Stimulated activated CD8-positive, alpha-beta memory T cell treated with anti-CD3 and anti-CD28 coated beads, Interleukin-7, amount 100 ng/mL, for 1 hour (primary cell): ENCODE data around the gene DCAF16.

Experiments
- DNase-seq, 2 donors: peaks; one replicate each; pipeline ENCODE4 v3.0.0-alpha.2; 2020; ENCODE audit warnings: low read depth in 2 of 2

DCAF16 gene

GRCh38 chr4:17781300-17782287 lies 29.0 kb downstream of the DCAF16 start, which contains the start of gene FAM184B:
Gene FAM184B, minus strand, starts transcription at chr4:17781621. Its CDS starts 322 bp downstream, at chr4:17781299.
- DNase-seq, result no peak

- DNase-seq, result no peak
These were observed 29.9 kb downstream of the DCAF16 start for GRCh38 chr4:17780501-17781299.

DNA sequence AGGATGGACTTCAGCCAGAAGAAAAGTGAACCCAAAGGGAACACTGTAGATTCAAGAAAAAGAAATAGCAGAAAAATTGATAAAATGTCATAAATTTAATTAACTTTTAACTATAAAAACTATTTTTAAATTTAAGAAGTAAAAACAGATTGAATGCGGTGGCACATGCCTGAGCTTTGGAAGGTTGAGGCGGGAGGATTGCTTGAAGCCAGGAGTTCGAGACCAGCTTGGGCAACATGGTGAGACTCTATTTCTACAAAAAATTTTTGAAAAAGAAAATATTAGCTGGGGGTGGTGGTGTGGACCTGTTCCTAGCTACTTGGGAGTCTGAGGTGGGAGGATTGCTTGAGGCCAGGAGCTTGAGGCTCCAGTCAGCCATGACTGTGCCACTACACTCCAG lies 32.1 kb downstream of the DCAF16 start:
- DNase-seq, result no peak

- DNase-seq, result no peak
These were observed 37.3 kb downstream of the DCAF16 start for GRCh38 chr4:17773135-17773698.

DNA sequence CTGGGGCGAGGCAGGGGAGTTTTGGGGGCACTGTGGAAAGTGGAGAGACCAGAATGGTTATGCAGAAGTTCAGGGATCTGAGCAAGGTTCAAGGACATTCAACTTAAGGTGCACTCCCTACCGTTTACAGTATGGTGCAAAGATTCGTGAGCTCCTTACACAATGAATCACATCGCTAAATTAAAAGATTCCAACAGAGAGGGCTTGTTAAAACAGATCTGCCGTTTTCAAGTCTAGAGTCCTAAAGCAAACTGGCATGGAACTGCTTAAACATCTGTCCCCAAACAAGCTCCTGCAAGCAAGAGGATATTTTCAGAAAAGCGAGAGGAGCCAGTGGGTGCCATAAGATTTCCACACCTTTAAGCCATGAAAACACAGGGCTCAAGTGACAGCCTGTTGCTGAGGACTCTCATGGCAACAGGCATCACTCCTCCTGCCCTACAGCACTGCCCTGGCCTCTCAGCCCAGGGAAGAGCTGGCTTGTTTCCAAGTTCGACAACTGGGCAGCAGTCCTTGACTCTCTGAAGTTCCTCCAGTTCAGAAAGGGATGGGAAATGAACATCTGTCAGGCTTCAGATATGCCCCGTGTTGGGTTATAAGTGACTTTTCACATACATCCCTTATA lies 39.2 kb downstream of the DCAF16 start:
- no peak for DNase-seq

- DNase-seq, result no peak
These were observed 39.7 kb downstream of the DCAF16 start for GRCh38 chr4:17770845-17771244.

- no peak for DNase-seq
These were observed 41.0 kb downstream of the DCAF16 start for GRCh38 chr4:17769406-17770174.

GRCh38 chr4:17766826-17767458 lies 43.6 kb downstream of the DCAF16 start:
- no peak for DNase-seq

GRCh38 chr4:17765514-17766286 lies 44.9 kb downstream of the DCAF16 start:
- DNase-seq, result no peak

- no peak for DNase-seq
These were observed 46.6 kb downstream of the DCAF16 start for GRCh38 chr4:17763931-17764330.

GRCh38 chr4:17763416-17763815 lies 47.1 kb downstream of the DCAF16 start:
- no peak for DNase-seq

- no peak for DNase-seq
These were observed 47.8 kb downstream of the DCAF16 start for GRCh38 chr4:17762726-17763125.

DNA sequence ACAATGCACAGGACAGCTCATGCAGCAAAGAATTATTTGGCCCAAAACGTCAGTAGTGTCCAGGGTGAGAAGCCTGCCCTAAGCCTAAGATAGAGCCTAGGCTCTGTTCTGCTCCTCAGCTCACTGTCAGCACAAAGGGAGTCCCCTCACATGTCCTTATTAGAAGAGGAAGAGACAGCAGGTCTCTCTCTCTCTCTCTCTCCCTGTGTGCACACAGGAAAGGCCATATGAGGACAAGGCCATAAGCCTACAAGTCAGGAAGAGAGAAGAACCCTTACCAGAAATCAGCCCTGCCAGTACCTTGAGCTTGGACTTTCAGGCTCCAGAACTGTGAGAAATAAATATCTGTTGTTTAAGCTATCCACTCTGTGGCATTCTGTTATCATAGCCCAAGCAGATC lies 49.5 kb downstream of the DCAF16 start:
- DNase-seq, result no peak

DNA sequence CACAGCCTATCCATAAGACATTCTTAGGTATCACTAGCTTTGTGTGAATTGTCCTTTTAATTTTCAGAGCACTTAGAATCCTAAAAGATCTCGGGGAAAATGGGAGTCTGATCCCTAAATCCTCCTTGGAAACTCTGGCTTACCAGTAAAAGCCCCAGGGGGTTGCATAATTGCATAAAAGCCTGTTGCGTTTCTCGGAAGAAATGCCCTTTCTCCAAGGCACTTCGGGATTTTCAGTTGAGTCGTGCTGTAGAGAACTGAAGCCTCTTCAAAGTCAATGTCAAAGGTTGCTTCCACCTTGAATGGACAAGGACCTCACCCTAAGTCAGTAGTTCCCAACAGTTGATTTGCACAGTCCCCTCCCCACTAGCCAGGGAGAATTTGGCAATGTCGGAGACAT lies 49.9 kb downstream of the DCAF16 start:
- no peak for DNase-seq

- DNase-seq, result no peak
These were observed 52.1 kb downstream of the DCAF16 start for GRCh38 chr4:17758485-17758884.

GRCh38 chr4:17757621-17758020 lies 52.9 kb downstream of the DCAF16 start:
- DNase-seq, result no peak

- no peak for DNase-seq
These were observed 56.9 kb downstream of the DCAF16 start for GRCh38 chr4:17753646-17754045.
